ENCODE results near the gene CPT1B. TPM values are rescaled to one million over a fixed set of nuclear protein-coding genes. Genes with fewer than 3 reads are reported as not detected.

The CPT1B gene
- total and polyA plus RNA-seq, 2 donors (not counting 3 experiments of a cell fraction or from before 2014, with no cell fraction given) = 7.1 TPM

DNA sequence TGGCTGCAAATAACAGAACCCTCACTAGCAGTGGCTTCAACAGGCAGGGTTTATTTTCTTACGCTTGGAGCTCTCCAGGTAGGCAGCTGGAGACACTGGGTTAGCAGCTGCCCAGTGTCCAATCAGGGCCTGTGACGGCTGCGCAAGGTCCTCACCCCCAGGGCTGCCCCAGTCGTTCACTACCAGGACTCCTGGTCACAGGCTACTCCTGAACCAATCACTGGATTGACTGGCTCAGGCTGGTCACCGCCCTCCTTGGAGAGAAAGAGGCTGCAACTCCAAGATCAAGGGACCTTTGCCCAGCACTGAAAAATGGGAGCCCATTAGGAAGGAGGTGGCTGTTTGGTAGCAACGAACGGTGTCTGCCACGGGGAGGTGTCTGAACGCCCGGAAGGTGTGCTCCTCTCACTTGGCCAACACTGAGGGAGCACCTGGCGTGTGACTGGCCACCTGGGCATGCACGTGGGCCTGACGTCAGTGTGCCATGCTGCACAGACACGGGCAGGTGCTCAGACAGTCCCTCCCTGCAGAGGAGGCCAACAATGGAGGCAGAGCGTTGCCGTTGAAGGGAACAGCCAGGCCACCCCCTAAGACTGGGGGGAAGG, 44.6 kb upstream of the CPT1B start:
- Histone ChIP-seq H3K9me1 (replicated peaks; ENCODE audit: control insufficient read depth, extremely low read depth, insufficient read depth, low read length) (no peaks in the 10 kb centered on the region), H2AFZ (ENCODE audit: low read depth, low read length) (no peak overlapping the region), H3K36me3 (ENCODE audit: control insufficient read depth in 2 of 2, extremely low read depth in 1 of 2, insufficient read depth in 2 of 2, low read length in 2 of 2) (no peaks in the 10 kb centered on the region), H3K4me3 (replicated peaks in 1 of 3; ENCODE audit: insufficient read depth in 1 of 3, low read depth in 1 of 3, low read length in 3 of 3) (no peak overlapping the region), H3K27me3 (ENCODE audit: control insufficient read depth in 2 of 2, insufficient read depth in 2 of 2, low read length in 2 of 2) (no peaks in the 10 kb centered on the region), H3K4me1 (ENCODE audit: control insufficient read depth, extremely low read depth, insufficient read depth, low read length) (peaks cover 17% of the 10 kb centered on the region), H3K27ac (ENCODE audit: insufficient read depth, low read depth, low read length) (no peak overlapping the region), H3K4me2 (ENCODE audit: insufficient read depth, low read length) (no peak overlapping the region), H3K9ac (replicated peaks; ENCODE audit: extremely low read depth, insufficient read depth, low read length) (no peak overlapping the region), H3K9me3 (replicated peaks; ENCODE audit: control insufficient read depth, insufficient read depth, low read length) (no peaks in the 10 kb centered on the region), H3K79me2 (ENCODE audit: control insufficient read depth, insufficient read depth, low read length) (no peaks in the 10 kb centered on the region), H4K20me1 (replicated peaks; ENCODE audit: control insufficient read depth, extremely low read depth, insufficient read depth, low read length) (no peaks in the 10 kb centered on the region)
- dilution Hi-C loops (cut with MboI; ENCODE audit: extremely low pct_ligation_motif_present, low sequenced_read_pairs) (no loop called here), intact Hi-C loops (cut with micrococcal nuclease) (no loop called here)
- no peak for DNase-seq (ENCODE audit: low read depth, low spot score)
- BruUV-seq (replicated peaks) = no TSS peak
- POLR2A ChIA-PET = no interaction called here
- FAIRE-seq = no peak
- TF ChIP-seq MYC (IDR thresholded peaks at IDR 0.05; ENCODE audit: low read depth, low read length) = no peak
- no peak for TF ChIP-seq GATA2 (IDR thresholded peaks at IDR 0.05; ENCODE audit: insufficient read depth, insufficient read length, low read depth, low read length)
- TF ChIP-seq JUN (IDR thresholded peaks at IDR 0.05; ENCODE audit: borderline replicate concordance, insufficient read depth, insufficient read length, low read depth) = no peak
- TF ChIP-seq POLR2AphosphoS5 (IDR thresholded peaks at IDR 0.05; ENCODE audit: insufficient read depth, low read depth, low read length) = no peak
- no peak for TF ChIP-seq EZH2 (IDR thresholded peaks at IDR 0.05; ENCODE audit: borderline replicate concordance, low read depth, low read length, severe bottlenecking)
- TF ChIP-seq, protein P1, sequence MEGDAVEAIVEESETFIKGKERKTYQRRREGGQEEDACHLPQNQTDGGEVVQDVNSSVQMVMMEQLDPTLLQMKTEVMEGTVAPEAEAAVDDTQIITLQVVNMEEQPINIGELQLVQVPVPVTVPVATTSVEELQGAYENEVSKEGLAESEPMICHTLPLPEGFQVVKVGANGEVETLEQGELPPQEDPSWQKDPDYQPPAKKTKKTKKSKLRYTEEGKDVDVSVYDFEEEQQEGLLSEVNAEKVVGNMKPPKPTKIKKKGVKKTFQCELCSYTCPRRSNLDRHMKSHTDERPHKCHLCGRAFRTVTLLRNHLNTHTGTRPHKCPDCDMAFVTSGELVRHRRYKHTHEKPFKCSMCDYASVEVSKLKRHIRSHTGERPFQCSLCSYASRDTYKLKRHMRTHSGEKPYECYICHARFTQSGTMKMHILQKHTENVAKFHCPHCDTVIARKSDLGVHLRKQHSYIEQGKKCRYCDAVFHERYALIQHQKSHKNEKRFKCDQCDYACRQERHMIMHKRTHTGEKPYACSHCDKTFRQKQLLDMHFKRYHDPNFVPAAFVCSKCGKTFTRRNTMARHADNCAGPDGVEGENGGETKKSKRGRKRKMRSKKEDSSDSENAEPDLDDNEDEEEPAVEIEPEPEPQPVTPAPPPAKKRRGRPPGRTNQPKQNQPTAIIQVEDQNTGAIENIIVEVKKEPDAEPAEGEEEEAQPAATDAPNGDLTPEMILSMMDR (IDR thresholded peaks at IDR 0.05; ENCODE audit: extremely low read depth in 1 of 2, insufficient read depth in 1 of 2, low read depth in 1 of 2, low read length in 2 of 2) = no peak
- no peak for TF ChIP-seq POLR2A (IDR thresholded peaks at IDR 0.05; ENCODE audit: low read depth, low read length)
- TF ChIP-seq, protein P2, sequence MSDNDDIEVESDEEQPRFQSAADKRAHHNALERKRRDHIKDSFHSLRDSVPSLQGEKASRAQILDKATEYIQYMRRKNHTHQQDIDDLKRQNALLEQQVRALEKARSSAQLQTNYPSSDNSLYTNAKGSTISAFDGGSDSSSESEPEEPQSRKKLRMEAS (IDR thresholded peaks at IDR 0.05; ENCODE audit: insufficient read depth, insufficient read length) = no peak
- no peak for TF ChIP-seq FOS (IDR thresholded peaks at IDR 0.05; ENCODE audit: borderline replicate concordance, insufficient read depth, low read length)
- CTCF ChIA-PET = no interaction called here

Measured in endothelial cell of umbilical vein (primary cell).